HCT116 (cell line): ENCODE data around the gene CBX4. TPM values are rescaled to one million over a fixed set of nuclear protein-coding genes. Genes with fewer than 3 reads are reported as not detected.

Experiments
- ATAC-seq: fragments of 200-7000 bp; cut with Tn5 transposase; 2 replicates; pipeline ENCODE4 v1.9.1; 2020; ENCODE audit warnings: mild to moderate bottlenecking, moderate library complexity
- BruUV-seq: library from RNA; stranded (reverse); fragments of 400-500 nt; replicated peaks from 2 replicates; lab custom pipeline; 2021; lab: Mats Ljungman, UMichigan
- CTCF ChIA-PET: fragments of 300-600 bp; sonication (Branson Sonifier 250); formaldehyde crosslinking; loops from one replicate; lab custom pipeline; 2021; ENCODE audit warnings: antibody characterized with exemption; lab: Charles Lee
- POLR2A ChIA-PET: fragments of 300-600, 350-600 bp; sonication (Branson Sonifier 250); formaldehyde crosslinking; loops from one replicate; lab custom pipeline; 2021; ENCODE audit warnings: antibody characterized with exemption; lab: Charles Lee
- RAD21 ChIA-PET, 2 experiments: fragments of 300-600 bp; sonication (Branson Sonifier 250); formaldehyde crosslinking; loops; one replicate each; lab custom pipeline; 2023; ENCODE audit warnings: low total read pairs in 2 of 2; ENCODE audit not compliant: uncharacterized antibody in 2 of 2, unreplicated experiment in 2 of 2, low non-redundant PET in 1 of 2; lab: Charles Lee
- DNase-seq: peaks from one replicate; pipeline ENCODE4 v3.0.0-alpha.2; 2010; ENCODE audit warnings: low read depth, low spot score
- H2AFZ ChIP-seq: fragments of 200-600 bp; shearing (Covaris generic), sonication (generic); 2 replicates; pipeline ENCODE4 v1.6.1; 2017; ENCODE audit warnings: low read depth, mixed run types, mixed read lengths, antibody characterized with exemption, low read length; ENCODE audit not compliant: poor library complexity, severe bottlenecking
- H3K27ac ChIP-seq: 2 replicates; pipeline ENCODE4 v1.5.1; 2012; ENCODE audit warnings: low read depth, low read length
- H3K27me3 ChIP-seq: fragments of 200-600 bp; sonication (generic); 2 replicates; pipeline ENCODE4 v1.6.1; 2016; ENCODE audit warnings: mixed run types, low read length, mixed read lengths; ENCODE audit not compliant: insufficient read depth
- H3K36me3 ChIP-seq, 2 experiments: fragments of 200-500 bp in 1 of 2; fragments of 200-600 bp in 1 of 2; sonication (Bioruptor generic) in 1 of 2; sonication (generic) in 1 of 2; 2 replicates each; pipeline versions ENCODE4 v1.5.1 to v1.6.1; 2014 to 2016; ENCODE audit warnings: low read length in 2 of 2, inconsistent platforms in 1 of 2, mixed read lengths in 1 of 2, mixed run types in 1 of 2; ENCODE audit not compliant: insufficient read depth in 2 of 2, control insufficient read depth in 1 of 2
- H3K4me1 ChIP-seq, 2 experiments: fragments of 200-600 bp in 1 of 2; sonication (generic) in 1 of 2; 2 replicates each; pipeline versions ENCODE4 v1.5.1 to v1.6.1; 2012 to 2017; ENCODE audit warnings: low read length in 2 of 2, inconsistent platforms in 1 of 2, mild to moderate bottlenecking in 1 of 2, mixed read lengths in 1 of 2, mixed run types in 1 of 2, moderate library complexity in 1 of 2; ENCODE audit not compliant: insufficient read depth in 2 of 2, control insufficient read depth in 1 of 2
- H3K4me2 ChIP-seq: fragments of 200-600 bp; sonication (generic); 2 replicates; pipeline ENCODE4 v1.6.1; 2017; ENCODE audit warnings: mixed run types, low read length, mixed read lengths
- H3K4me3 ChIP-seq, 2 experiments: fragments of 200-600 bp in 1 of 2; sonication (generic) in 1 of 2; replicated peaks in 1 of 2; 2 replicates each; pipeline ENCODE4 v1.5.1; 2011 to 2016; ENCODE audit warnings: low read length in 2 of 2, control low read depth in 1 of 2, low read depth in 1 of 2, mild to moderate bottlenecking in 1 of 2, mixed read lengths in 1 of 2, mixed run types in 1 of 2
- H3K79me2 ChIP-seq: fragments of 200-600 bp; sonication (generic); 2 replicates; pipeline ENCODE4 v1.6.1; 2017; ENCODE audit warnings: mild to moderate bottlenecking, mixed run types, low read length, moderate library complexity, mixed read lengths; ENCODE audit not compliant: insufficient read depth
- H3K9ac ChIP-seq: fragments of 200-600 bp; sonication (generic); 2 replicates; pipeline ENCODE4 v1.6.1; 2016; ENCODE audit warnings: low read length, mixed read lengths
- H3K9me2 ChIP-seq: fragments of 200-600 bp; sonication (generic), shearing (Covaris generic); 2 replicates; pipeline ENCODE4 v1.6.1; 2017; ENCODE audit warnings: mixed run types, mild to moderate bottlenecking, moderate library complexity; ENCODE audit not compliant: insufficient read depth
- H3K9me3 ChIP-seq, 2 experiments: fragments of 200-500 bp in 1 of 2; fragments of 200-600 bp in 1 of 2; sonication (Bioruptor generic) in 1 of 2; sonication (generic) in 1 of 2; 2 replicates each; pipeline ENCODE4 v1.6.1; 2014 to 2017; ENCODE audit warnings: low read length in 2 of 2, mixed read lengths in 2 of 2, inconsistent platforms in 1 of 2, low read depth in 1 of 2, mild to moderate bottlenecking in 1 of 2, mixed run types in 1 of 2, moderate library complexity in 1 of 2; ENCODE audit not compliant: control insufficient read depth in 1 of 2, insufficient read depth in 1 of 2
- H4K20me1 ChIP-seq: fragments of 200-600 bp; sonication (generic), shearing (Covaris generic); 2 replicates; pipeline ENCODE4 v1.6.1; 2017; ENCODE audit warnings: mixed run types, mild to moderate bottlenecking, moderate library complexity; ENCODE audit not compliant: insufficient read depth
- POLR2AphosphoS5 ChIP-seq: IDR thresholded peaks from 2 replicates; pipeline ENCODE4 v1.6.1; 2011; ENCODE audit warnings: mild to moderate bottlenecking, low read depth, low read length, moderate library complexity
- intact Hi-C: fragments of 100-400 bp; cut with micrococcal nuclease; formaldehyde crosslinking; loops from 2 replicates; pipeline ENCODE4 v1.10.0; 2022
- total RNA-seq: library from RNA; stranded (reverse); gene quantifications from one replicate; pipeline ENCODE4 v1.2.1, GENCODE V29; 2021; ENCODE audit not compliant: unreplicated experiment
- TF ChIP-seq, protein P1 (sequence below): IDR thresholded peaks from 2 replicates; pipeline ENCODE4 v1.6.1; 2012; ENCODE audit warnings: low read depth

CBX4 gene
- total RNA-seq, 1 experiment from 2014 or later, result 60.9 TPM

DNA sequence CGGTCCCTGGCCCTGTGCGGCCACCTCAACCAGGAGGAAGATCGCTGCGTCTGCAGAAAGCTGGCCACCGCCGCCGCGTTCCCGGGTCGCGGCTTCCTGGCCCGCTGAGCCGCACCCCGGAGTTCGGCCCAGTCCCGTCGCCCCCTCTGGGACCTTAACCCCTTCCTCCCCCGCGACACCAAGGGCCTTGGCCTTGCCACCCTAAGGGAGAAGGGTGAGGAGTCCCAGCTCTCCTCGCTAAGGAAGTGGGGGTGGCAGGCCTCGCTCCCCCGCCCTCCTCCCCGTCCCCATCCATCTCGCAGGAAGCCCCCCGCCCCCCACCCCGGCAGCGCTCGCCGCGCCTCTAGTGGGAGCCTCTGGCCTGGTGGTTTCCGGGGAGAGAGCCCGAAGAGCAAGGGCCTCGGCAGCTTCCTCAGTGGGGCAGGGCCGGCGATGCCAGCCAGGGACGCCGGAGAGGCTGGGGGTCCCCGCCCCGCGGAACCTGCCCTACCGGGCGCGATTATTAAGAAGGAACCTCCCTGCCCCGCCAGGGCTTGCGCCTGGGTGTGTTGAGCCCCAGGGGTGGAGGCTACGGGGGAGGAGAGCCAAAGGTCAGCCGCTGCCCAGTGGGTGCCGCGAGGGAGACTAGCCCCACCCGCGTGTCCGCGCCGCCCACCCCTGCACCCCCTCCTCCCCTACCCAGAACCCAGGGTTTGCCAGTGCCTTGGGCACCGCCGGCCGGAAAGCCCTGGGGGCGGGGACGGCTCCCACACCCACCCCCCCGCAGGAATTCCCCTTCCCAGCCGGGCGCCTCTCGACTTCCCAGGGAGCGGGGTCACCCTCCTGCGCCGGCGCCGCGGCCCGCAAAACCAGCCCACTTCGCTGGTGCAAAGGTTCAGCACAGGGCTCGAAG is 6.8 kb downstream of the CBX4 start:
- Histone ChIP-seq H3K27me3 (no peaks in the 10 kb centered on the region), H3K4me3 (peak overlapping the region in 1 of 2 experiments; percentile 8; a peak in 1 of 4 replicates), H3K9me2 (no peaks in the 10 kb centered on the region), H3K9ac (0 out of 2 replicates have a peak overlapping the region, but pooled peaks have one; percentile 18), H4K20me1 (no peaks in the 10 kb centered on the region; the same call in 1 of the 2 replicates), H3K4me1 (peaks cover 52 to 67% of the 10 kb centered on the region in 2 experiments), H3K36me3 (peaks cover 9 to 18% of the 10 kb centered on the region in 2 experiments; a peak in 2 of 4 replicates)
- CTCF ChIA-PET, result no interaction called here
- POLR2A ChIA-PET, result no interaction called here
- intact Hi-C loops, result no loop called here
- DNase-seq, result no peak
- TF ChIP-seq POLR2AphosphoS5, result peak; percentile 60
- TF ChIP-seq, protein P1, sequence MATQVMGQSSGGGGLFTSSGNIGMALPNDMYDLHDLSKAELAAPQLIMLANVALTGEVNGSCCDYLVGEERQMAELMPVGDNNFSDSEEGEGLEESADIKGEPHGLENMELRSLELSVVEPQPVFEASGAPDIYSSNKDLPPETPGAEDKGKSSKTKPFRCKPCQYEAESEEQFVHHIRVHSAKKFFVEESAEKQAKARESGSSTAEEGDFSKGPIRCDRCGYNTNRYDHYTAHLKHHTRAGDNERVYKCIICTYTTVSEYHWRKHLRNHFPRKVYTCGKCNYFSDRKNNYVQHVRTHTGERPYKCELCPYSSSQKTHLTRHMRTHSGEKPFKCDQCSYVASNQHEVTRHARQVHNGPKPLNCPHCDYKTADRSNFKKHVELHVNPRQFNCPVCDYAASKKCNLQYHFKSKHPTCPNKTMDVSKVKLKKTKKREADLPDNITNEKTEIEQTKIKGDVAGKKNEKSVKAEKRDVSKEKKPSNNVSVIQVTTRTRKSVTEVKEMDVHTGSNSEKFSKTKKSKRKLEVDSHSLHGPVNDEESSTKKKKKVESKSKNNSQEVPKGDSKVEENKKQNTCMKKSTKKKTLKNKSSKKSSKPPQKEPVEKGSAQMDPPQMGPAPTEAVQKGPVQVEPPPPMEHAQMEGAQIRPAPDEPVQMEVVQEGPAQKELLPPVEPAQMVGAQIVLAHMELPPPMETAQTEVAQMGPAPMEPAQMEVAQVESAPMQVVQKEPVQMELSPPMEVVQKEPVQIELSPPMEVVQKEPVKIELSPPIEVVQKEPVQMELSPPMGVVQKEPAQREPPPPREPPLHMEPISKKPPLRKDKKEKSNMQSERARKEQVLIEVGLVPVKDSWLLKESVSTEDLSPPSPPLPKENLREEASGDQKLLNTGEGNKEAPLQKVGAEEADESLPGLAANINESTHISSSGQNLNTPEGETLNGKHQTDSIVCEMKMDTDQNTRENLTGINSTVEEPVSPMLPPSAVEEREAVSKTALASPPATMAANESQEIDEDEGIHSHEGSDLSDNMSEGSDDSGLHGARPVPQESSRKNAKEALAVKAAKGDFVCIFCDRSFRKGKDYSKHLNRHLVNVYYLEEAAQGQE, result no peak
- TF ChIP-seq, all 23 proteins: peak for 1
- ATAC-seq, result peak; percentile 26
- no TSS peak for BruUV-seq
- no peak overlapping the region for H2AFZ ChIP-seq
- no peak overlapping the region; the same call in 1 of the 2 replicates for H3K27ac ChIP-seq
- peak overlapping the region; percentile 55 for H3K4me2 ChIP-seq
- H3K9me3 ChIP-seq, result no peaks in the 10 kb centered on the region
- RAD21 ChIA-PET, result no interaction called here
- H3K79me2 ChIP-seq, result peaks cover 40% of the 10 kb centered on the region
